Transverse colon (tissue), 4 donors: ENCODE measurements around the gene IRF5. TPM values are rescaled to one million over a fixed set of nuclear protein-coding genes. Genes with fewer than 3 reads are reported as not detected.

Experiments
- DNase-seq: peaks from one replicate; pipeline ENCODE4 v3.0.0-alpha.2; 2019
- H3K27ac ChIP-seq, 4 donors: fragments of 200-600 bp; sonication (generic); 2 replicates each; pipeline ENCODE4 v1.5.1; 2016 to 2018; ENCODE audit warnings: inconsistent platforms in 4 of 4
- H3K27me3 ChIP-seq: fragments of 200-600 bp; sonication (generic); 2 replicates; pipeline ENCODE4 v1.5.1; 2017; ENCODE audit warnings: inconsistent platforms
- H3K36me3 ChIP-seq, 4 donors: fragments of 200-600 bp; sonication (generic); 2 replicates each; pipeline ENCODE4 v1.5.1; 2017 to 2019; ENCODE audit warnings: inconsistent platforms in 4 of 4
- H3K4me1 ChIP-seq, 4 donors: fragments of 200-600 bp; sonication (generic); 2 replicates each; pipeline ENCODE4 v1.5.1; 2017 to 2020; ENCODE audit warnings: inconsistent platforms in 4 of 4
- H3K4me3 ChIP-seq, 4 donors: fragments of 200-600 bp; sonication (generic); 1 replicate in 1 of 4; 2 replicates in 3 of 4; pipeline versions ENCODE4 v1.5.1 to v1.6.1; 2017 to 2019; ENCODE audit warnings: inconsistent platforms in 4 of 4
- H3K9me3 ChIP-seq, 2 donors: fragments of 200-600 bp; sonication (generic); 2 replicates each; pipeline ENCODE4 v1.5.1; 2017 to 2019; ENCODE audit warnings: inconsistent platforms in 2 of 2
- EP300 ChIP-seq: sonication (generic); formaldehyde crosslinking; IDR thresholded peaks from one replicate; pipeline ENCODE4 v1.6.1; 2017; ENCODE audit warnings: antibody characterized with exemption, low read depth
- POLR2A ChIP-seq: fragments of 450-650 bp; IDR thresholded peaks from one replicate; pipeline ENCODE4 v1.6.1; 2016; ENCODE audit warnings: antibody characterized with exemption, mild to moderate bottlenecking, moderate library complexity
- POLR2AphosphoS5 ChIP-seq, 3 donors: sonication (generic); formaldehyde crosslinking; IDR thresholded peaks; one replicate each; pipeline ENCODE4 v1.6.1; 2016; ENCODE audit warnings: antibody characterized with exemption in 3 of 3
- WGBS, 2 donors: methylation state at CpG; one replicate each; pipeline ENCODE4 v1.1.5; 2018; ENCODE audit warnings: low coverage in 1 of 2; 5-methylcytosine and 5-hydroxymethylcytosine counted together
- in situ Hi-C, 4 donors: fragments of 200-750 bp; cut with MboI; loops; one replicate each; pipeline versions ENCODE4 v1.15.0 to v1.15.1; 2017; ENCODE audit warnings: low sequenced_read_pairs in 3 of 4, low pct_ligation_motif_present in 1 of 4, low pct_unique_long_range_greater_than_20kb in 1 of 4
- intact Hi-C: fragments of 100-400 bp; cut with DNase I; formaldehyde crosslinking; loops from one replicate; pipeline ENCODE4 v1.15.1; 2023; ENCODE audit warnings: low total_unique reads
- total RNA-seq, 4 donors: library from RNA; depleted of rRNA; stranded (reverse); fragments of >200 nt; gene quantifications; one replicate each; pipeline ENCODE4 v1.1.0, GENCODE V29; 2016
- TF ChIP-seq, protein P1 (sequence below), 5 experiments: fragments of 200-600 bp in 3 of 5; fragments of 450-650 bp in 2 of 5; sonication (generic) in 3 of 5; IDR thresholded peaks; 1 replicate in 2 of 5; 2 replicates in 3 of 5; pipeline ENCODE4 v1.5.1; 2016 to 2017; ENCODE audit warnings: antibody characterized with exemption in 5 of 5, inconsistent platforms in 3 of 5, mild to moderate bottlenecking in 2 of 5, moderate library complexity in 1 of 5

IRF5 gene
- total RNA-seq, 4 donors from 2014 or later = 2.2 to 10.0 (median 6.2) TPM

- Histone ChIP-seq H3K36me3 (no peaks in the 10 kb centered on the region), H3K27ac (no peak overlapping the region), H3K4me1 (peaks cover 0 to 16% (median 12%) of the 10 kb centered on the region in 4 donors), H3K27me3 (peaks cover 52% of the 10 kb centered on the region), H3K4me3 (no peak overlapping the region), H3K9me3 (no peaks in the 10 kb centered on the region)
- TF ChIP-seq EP300 = no peak
- TF ChIP-seq, protein P1, sequence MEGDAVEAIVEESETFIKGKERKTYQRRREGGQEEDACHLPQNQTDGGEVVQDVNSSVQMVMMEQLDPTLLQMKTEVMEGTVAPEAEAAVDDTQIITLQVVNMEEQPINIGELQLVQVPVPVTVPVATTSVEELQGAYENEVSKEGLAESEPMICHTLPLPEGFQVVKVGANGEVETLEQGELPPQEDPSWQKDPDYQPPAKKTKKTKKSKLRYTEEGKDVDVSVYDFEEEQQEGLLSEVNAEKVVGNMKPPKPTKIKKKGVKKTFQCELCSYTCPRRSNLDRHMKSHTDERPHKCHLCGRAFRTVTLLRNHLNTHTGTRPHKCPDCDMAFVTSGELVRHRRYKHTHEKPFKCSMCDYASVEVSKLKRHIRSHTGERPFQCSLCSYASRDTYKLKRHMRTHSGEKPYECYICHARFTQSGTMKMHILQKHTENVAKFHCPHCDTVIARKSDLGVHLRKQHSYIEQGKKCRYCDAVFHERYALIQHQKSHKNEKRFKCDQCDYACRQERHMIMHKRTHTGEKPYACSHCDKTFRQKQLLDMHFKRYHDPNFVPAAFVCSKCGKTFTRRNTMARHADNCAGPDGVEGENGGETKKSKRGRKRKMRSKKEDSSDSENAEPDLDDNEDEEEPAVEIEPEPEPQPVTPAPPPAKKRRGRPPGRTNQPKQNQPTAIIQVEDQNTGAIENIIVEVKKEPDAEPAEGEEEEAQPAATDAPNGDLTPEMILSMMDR (IDR thresholded peaks at IDR 0.05) = no peak
- TF ChIP-seq POLR2A = no peak
- WGBS, 2 donors = 88% methylated on average over 2 of the region's 2 CpGs; no CpG with 5 or more reads in 1 of the 2 donors
- in situ Hi-C loops (no loop called here), intact Hi-C loops (no loop called here)
- no peak for DNase-seq
Observed at GRCh38 chr7:128917122-128917521, 20.6 kb upstream of the IRF5 start.

DNA sequence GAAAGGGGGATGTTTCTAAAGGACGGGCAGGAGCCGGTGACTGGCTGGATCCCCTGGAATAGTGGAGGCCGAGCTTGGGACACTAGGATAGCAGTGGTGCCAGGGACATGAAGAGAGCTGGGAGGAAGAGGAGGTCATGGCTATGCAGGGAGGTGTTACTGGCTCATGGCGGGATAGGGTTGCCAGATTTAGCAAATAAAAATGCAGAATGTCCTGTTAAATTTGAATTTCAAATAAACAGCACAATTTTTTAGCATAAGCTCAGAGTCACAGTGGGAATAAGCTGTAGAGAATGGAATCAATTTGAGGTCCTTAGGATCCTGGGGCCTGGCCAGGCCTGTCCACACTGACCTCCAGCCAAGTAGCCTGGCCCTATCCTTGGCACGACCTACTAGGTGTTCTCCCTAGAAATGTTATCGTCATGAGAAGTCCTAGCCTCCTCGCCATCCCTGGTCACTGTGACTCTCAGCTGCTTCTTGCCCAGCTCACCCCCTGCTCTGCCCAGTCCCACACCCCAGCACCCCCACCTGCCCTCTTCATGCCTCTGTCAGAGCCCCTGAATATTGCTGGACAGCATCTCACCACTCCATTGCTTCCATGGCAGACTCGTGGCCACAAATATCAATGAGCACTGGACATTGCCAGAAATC, 19.6 kb upstream of the IRF5 start:
- TF ChIP-seq POLR2AphosphoS5 (IDR thresholded peaks at IDR 0.05) (no peak), POLR2A (no peak), EP300 (no peak)
- TF ChIP-seq, protein P1 (IDR thresholded peaks at IDR 0.05) = no peak
- Histone ChIP-seq H3K27me3 (peaks cover 56% of the 10 kb centered on the region), H3K27ac (no peak overlapping the region), H3K4me1 (peaks cover 0 to 16% (median 11%) of the 10 kb centered on the region in 4 donors), H3K9me3 (no peaks in the 10 kb centered on the region), H3K36me3 (no peaks in the 10 kb centered on the region), H3K4me3 (no peak overlapping the region)
- DNase-seq = no peak
- WGBS, 2 donors = 91 to 97% methylated on average over 5 to 8 of the region's 8 CpGs
- in situ Hi-C loops = no loop called here
- intact Hi-C loops = no loop called here

DNA sequence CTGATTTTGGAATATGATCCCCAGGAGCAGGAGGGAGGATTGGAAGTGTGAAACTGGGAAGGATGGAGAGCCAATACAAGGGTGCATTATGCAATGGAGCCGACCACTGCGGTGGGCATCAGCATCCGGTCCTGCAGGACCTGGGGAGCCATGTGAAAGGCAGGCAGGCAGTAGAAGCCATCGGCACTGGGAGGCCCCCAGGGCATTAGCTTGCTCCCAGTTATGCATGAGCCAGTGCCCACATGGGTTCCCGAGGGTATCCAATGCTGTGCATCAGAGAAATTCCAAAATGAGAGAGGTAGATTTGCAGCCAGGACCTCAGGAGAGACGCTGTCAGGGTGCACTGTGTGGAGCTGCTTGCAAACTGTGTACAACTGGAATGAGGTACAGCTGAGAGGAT, 18.5 kb upstream of the IRF5 start:
- Histone ChIP-seq H3K36me3 (no peaks in the 10 kb centered on the region), H3K27ac (no peak overlapping the region), H3K4me1 (peaks cover 0 to 16% (median 11%) of the 10 kb centered on the region in 4 donors), H3K4me3 (no peak overlapping the region), H3K27me3 (peaks cover 51% of the 10 kb centered on the region), H3K9me3 (no peaks in the 10 kb centered on the region)
- intact Hi-C loops (no loop called here), in situ Hi-C loops (no loop called here)
- no peak for DNase-seq
- WGBS, 2 donors = 64 to 67% methylated on average over 4 to 6 of the region's 6 CpGs
- TF ChIP-seq EP300 = no peak
- TF ChIP-seq POLR2AphosphoS5 (IDR thresholded peaks at IDR 0.05) = no peak
- TF ChIP-seq, protein P1 (IDR thresholded peaks at IDR 0.05) = no peak
- no peak for TF ChIP-seq POLR2A

DNA sequence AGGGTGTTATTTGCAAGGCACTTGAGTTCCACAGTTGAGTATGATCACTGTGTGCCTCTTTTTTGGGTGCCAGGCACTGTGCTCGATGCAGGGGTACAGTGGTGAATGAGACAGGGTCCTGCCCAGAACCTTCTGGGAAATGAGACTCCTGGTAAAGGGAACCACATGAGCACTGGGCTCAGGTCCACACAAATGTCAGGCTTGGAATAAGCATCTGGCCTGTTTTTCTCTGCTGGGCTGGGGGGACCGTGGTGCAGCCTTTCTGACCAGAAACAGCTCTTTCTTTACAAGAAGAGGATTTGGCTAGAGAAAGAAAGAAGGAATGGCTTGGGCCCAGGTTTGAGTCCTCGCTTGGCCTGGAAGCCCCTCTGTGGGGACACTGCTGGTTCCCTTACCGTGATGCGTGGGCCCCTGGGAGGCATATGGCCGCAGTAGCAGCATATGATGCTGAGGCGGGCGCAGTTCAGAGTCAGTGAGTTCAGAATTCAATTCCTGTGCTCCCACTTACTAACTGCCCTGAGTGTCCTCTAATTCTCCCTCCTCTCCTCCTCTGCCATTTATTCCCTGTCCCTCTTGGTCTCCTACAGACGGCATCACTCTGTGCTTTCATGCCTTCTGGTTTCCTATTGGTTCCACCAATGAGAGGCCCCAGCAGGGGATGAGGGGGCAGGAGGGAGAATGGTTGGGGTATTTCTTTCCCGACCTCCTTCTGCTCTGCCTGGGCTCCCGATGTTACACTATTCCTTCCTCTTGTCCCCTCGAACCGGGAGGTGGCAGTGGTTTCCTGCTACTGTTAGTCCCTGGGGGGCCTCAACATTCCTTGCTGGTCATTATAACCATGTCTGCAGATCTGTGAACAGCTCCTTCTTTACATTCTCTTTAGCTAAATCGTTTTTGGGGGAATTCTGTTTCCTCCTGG, 17.6 kb upstream of the IRF5 start:
- H3K36me3 ChIP-seq = no peaks in the 10 kb centered on the region
- H3K27me3 ChIP-seq = peaks cover 42% of the 10 kb centered on the region
- intact Hi-C loops = no loop called here
- no peaks in the 10 kb centered on the region for H3K9me3 ChIP-seq
- H3K4me1 ChIP-seq = peaks cover 0 to 11% (median 5%) of the 10 kb centered on the region in 4 donors
- no peak overlapping the region for H3K27ac ChIP-seq
- no peak for DNase-seq
- 27 to 60% methylated on average over 2 to 14 of the region's 14 CpGs for WGBS, 2 donors
- TF ChIP-seq EP300 (no peak), POLR2AphosphoS5 (IDR thresholded peaks at IDR 0.05) (no peak), POLR2A (no peak)
- TF ChIP-seq, protein P1 (IDR thresholded peaks at IDR 0.05) = no peak
- in situ Hi-C loops = no loop called here
- no peak overlapping the region for H3K4me3 ChIP-seq
